ENCODE measurements around the gene GLOD4.

Gene GLOD4

DNA sequence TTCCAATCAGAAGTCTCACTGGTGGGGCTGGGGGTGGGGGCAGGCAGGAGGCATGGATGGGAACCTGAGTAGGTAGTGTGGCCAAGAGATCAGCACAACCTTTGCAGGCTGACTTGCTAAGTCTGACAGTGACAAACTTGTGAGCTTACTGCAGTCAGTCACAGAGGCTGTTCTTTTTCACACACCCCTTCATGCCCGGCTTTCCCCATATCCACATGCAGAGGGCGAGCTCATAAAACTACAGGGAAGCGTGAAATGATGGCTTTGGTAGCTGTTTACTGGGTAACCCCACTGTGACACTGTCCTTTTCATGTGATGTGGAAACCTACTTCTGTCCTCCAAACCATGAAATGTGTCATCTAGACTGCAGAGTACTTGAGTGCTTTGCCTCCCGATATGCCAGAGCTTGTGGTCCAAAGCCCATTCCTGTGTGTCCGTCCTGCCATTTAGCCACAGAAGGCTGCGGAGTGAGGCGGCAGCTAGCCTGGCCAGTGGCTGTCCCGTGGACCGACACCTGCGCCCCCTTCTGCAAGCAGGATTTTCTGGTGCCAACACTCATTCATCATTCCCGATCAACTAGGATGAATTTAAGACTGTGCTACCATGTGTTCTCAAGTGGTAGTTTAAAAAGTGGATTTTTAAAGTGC, 39.8 kb downstream of the GLOD4 start:
- TF ChIP-seq, protein P1, sequence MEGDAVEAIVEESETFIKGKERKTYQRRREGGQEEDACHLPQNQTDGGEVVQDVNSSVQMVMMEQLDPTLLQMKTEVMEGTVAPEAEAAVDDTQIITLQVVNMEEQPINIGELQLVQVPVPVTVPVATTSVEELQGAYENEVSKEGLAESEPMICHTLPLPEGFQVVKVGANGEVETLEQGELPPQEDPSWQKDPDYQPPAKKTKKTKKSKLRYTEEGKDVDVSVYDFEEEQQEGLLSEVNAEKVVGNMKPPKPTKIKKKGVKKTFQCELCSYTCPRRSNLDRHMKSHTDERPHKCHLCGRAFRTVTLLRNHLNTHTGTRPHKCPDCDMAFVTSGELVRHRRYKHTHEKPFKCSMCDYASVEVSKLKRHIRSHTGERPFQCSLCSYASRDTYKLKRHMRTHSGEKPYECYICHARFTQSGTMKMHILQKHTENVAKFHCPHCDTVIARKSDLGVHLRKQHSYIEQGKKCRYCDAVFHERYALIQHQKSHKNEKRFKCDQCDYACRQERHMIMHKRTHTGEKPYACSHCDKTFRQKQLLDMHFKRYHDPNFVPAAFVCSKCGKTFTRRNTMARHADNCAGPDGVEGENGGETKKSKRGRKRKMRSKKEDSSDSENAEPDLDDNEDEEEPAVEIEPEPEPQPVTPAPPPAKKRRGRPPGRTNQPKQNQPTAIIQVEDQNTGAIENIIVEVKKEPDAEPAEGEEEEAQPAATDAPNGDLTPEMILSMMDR (IDR thresholded peaks at IDR 0.05; ENCODE audit: extremely low read depth, missing control alignments), result no peak
- DNase-seq (ENCODE audit: low spot score), result no peak

DNA sequence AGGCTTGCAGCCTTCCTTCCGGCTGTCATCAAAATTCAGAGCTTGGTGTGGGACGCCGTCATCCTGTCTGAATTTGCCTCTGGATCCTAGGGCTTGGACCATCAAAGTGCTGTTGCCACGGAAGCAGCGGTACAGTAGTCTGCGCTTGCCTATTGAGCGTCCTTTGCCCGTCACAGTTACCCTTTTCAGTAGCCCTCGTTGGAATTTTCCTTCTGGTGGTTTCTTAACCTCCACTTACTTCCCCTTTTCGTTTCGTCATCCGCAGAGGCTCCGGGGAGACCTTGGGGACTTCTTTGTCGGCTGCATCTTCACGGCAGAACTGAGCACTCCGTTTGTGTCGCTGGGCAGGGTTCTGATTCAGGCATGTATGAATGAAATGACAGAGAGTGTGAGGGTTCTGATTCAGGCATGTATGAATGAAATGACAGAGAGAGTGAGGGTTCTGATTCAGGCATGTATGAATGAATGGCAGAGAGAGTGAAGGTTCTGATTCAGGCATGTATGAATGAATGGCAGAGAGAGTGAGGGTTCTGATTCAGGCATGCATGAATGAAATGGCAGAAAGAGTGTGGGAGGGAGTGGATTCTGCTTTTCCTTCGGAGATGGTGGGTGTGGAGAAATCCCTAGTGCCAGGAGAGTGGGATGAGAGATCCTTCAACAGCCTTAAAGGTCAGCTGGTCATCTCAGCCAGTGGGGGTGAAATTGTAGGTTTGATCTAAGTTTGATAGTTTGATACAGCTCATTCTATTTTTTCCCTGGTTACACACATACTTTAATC, 41.7 kb downstream of the GLOD4 start:
- TF ChIP-seq, protein P1 (IDR thresholded peaks at IDR 0.05; ENCODE audit: extremely low read depth, missing control alignments), result no peak
- DNase-seq (ENCODE audit: low spot score), result peak; percentile 79

GRCh38 chr17:737561-738113, 44.4 kb downstream of the GLOD4 start:
- no peak for DNase-seq (ENCODE audit: low spot score)
- TF ChIP-seq, protein P1 (IDR thresholded peaks at IDR 0.05; ENCODE audit: extremely low read depth, missing control alignments), result no peak

DNA sequence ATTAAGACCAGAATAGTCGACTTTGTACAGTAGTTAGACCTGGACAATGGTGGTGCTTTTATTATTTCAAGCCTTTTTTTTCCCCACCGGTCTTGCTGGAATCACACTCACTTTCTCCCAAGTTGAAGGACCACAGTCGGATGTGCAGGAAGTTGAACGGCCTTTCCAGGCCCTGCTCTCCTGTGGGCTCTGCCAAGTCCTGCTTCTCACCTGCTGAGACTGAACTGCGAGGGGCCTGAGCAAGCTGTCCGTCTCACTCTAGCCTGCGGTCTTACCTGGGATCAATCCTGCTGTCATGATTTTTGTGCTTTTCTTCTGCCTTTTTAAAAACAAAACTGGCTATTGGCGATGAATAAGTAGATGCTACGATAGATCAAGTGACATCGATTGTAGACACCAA, 48.3 kb downstream of the GLOD4 start:
- TF ChIP-seq, protein P1 (IDR thresholded peaks at IDR 0.05; ENCODE audit: extremely low read depth, missing control alignments), result no peak
- DNase-seq (ENCODE audit: low spot score), result no peak

DNA sequence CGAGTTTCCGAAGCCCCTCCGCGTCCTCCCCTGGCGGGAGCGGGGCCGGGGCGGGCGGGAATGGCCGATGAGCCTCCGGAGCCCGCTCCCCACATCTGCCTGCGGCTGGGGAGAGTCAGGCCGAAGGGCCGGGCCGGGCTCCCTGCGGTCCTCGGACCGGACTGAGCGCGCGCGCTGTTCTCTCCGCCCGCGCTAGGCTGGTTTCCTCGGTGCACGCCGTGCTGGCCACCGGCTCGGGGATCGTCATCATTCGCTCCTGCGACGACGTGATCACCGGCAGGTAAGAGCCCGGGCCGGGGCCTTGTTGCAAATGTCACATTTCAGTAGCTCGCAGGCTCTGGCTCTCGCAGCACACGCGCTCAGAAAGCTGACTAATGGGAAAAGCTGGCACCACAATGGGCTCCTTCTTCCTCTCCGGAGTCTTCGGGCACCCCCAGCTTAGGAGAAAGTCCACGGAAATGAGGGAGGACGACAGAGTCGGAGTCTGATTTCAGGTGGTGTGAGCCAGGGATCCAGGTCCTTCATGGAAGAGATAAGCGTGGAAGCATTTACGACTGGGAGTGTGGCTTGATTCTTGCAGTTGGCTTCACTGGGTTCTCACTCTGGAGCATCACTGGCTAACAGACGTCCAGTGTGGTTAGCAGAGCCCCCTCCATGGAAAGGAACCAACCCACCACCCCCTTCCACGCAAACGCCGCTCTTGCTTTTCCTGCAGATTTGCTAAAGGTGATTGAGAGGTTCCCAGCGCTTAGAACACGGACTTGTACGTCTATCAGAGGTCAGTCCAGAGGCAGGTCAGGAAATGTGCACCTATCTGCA, 49.0 kb downstream of the GLOD4 start:
- TF ChIP-seq, protein P1 (IDR thresholded peaks at IDR 0.05; ENCODE audit: extremely low read depth, missing control alignments), result no peak
- peak; percentile 61 for DNase-seq (ENCODE audit: low spot score)

DNA sequence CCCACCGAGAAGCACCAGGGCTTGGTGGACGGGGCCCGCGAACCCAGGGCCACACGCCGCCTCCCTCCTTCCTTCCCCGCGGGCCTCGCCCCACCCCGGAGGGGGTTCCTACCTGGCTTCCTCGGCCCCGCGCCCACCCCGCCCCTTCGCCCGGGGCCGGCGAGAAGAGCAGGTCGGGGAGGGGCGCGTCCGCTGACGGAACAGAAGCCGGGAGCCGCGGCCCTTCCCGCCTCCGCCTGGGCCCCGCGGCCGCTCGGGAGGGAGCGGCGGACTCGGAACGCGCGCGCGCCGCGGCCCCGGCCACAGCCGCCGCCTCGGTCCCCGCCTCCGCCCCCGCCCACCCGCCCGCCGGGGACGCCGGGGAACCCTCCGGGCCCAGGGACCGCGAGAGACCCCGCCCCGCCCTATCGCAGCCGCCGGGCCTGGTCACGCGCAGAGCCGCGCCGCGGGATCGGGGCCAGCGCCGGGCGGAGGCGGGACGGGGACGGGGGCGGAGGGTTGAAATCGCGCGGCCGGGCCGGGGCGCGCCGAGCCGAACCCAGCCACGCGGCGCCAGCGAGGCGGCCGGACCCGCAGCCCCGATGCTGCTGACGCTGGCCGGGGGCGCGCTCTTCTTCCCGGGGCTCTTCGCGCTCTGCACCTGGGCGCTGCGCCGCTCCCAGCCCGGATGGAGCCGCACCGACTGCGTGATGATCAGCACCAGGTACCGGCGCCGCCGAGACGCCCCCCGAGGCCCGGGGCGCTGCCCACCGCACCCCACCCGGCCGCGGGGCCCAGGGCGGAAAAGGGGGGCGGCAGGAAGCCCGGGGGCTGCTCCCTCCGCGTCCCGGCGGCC, 49.8 kb downstream of the GLOD4 start, which contains the start of gene TLCD3A:
Gene TLCD3A, plus strand, starts transcription at position 530 of the 835 bp plus-strand sequence. Its CDS starts 52 bp downstream, at position 582.
- DNase-seq (ENCODE audit: low spot score), result peak; percentile 94
- TF ChIP-seq, protein P1 (IDR thresholded peaks at IDR 0.05; ENCODE audit: extremely low read depth, missing control alignments), result no peak
